DLD1 (cell line): Measurements from ENCODE around the gene TPPP.

Experiments
- in situ Hi-C: cut with HindIII; loops from 2 replicates; pipeline ENCODE4 v1.10.0; 2017; ENCODE audit warnings: low sequenced_read_pairs

Gene TPPP

DNA sequence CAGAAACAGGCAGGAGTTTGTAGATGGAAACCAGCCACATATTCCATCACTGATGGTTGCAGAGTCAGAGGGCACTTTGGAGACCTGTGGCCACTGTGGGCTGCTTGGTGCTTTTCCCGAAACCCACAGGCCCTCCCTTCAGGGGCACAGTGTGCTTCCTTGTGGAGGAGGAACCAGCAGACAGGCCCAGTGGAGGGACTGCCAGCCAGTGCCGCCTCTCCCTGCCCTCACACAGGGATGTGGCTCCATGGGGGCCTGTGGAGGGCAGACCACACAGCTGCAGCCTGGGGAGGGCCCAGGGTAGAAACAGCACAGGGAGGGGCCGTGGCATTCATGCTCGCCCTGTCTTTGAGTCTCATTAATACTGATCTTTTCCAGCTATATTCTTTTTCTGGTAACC is 45.8 kb downstream of the TPPP start:
- in situ Hi-C loops: no loop called here

DNA sequence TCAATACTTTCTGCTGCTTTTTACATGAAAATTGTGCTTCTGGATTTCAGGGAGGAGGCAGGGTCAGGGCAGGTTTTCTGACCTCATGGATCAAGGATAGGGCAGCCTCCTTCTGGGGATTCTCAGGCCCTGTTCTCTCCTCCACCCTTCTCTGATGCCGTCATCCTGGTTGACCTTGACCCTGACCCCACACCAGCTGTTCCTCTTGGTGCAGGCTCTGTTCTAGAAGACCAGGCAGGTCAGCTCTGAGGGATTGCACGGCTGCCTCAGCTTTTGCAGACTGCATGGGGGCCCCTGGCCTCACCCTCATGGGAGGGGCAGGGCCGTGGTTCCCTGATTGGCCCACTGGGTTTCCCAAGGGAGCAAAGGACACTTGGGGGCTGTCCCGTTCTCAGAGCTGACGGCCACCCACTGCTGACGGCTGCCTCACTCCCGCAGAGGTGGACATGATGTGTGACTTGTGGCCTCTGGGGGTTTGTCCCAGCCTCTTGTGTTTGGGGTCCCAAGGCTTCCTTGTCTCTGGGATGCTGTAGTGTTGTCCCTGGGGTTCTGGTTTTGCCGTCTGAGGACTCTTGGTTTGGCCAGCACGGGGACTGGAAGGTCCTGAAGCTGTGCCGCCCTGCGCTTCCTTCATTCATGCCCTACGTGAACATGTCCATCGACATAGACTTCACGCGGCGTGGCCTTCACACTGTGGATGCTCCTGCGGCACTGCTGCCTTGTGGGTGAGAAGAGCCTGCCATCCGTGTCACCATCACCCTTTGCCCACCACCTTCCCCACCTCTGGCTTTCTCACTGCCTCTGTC is 46.6 kb downstream of the TPPP start:
- in situ Hi-C loops: no loop called here

DNA sequence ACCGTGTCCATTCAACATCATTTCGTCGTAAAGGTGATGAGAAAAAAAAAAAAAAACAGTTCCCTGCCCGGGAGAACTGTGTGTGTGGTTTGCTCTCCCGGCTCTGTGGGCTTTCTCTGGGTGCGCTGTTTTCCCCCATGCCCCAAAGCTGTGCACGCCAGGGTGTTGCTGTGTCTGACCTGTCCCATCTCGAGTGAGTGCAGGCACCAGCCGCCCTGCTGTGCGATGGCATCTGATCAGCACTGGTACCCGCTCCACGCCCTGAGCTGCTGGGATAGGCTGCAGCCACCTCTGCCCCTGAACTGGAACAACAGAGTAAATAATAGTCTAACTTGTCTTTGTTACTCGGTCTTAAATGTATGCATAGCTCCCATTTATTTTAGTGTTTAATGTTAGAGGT is 47.7 kb downstream of the TPPP start:
- in situ Hi-C loops: no loop called here

DNA sequence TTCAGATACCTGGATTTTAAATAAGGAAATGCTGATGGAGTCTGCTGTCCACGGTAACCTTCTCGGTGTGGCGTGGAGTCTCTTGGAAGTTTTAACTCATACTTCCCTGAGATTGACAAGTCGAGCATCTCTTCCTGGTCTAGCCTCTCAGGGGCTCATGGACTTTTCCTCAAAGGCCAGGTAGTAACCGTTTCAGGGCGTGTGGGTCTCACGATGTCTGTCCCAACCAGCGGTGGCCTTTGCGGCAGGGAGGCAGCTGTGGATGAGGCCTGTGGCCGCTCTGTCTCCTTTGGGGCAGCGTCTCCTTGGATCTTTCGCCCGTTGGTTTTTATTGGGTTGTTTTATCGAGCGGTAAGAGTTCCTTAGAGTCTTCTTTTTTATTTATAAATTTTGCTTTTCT is 48.2 kb downstream of the TPPP start:
- in situ Hi-C loops: no loop called here

DNA sequence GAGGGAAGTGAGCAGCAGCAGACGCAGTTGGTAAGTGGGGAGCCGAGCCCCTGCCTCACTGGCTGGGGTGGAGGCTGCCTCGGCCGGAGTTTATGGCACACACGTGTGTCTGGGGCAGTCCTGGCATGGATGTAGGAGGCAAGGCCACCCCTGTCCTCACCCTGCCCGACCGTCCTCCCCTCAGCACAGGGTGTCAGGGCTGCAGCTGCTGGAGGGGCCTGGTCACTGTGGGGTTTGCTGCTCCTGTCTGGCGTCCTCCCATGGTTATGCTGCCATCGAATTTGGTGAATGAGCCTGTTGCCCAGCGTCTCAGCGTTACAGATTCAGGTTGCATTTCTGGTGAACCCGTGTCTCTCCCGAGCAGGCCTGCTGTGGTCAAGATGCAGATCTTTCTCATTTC is 48.6 kb downstream of the TPPP start:
- in situ Hi-C loops: no loop called here

DNA sequence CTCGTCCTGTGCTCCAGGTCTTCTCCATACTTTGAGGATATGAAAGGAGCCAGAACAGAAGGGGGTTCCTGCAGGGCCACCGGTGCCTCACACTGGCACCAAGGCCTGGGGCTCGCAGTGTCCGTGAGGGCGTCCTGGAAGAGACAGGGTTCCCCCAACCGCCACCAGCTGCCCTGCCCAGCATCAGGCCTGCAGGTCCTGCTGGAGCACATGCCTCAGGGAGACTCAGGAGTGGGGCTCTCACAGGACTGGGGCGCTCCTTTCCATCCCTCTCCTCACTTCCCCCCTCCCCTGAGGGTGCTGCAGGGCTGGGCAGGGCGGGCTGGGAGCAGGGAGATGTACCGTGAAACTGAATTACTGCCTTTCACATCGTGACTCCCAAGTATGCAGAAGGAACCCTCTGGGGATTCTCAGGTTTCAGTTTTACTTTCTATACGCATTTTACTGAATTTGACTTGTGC is 49.3 kb downstream of the TPPP start:
- in situ Hi-C loops: no loop called here

DNA sequence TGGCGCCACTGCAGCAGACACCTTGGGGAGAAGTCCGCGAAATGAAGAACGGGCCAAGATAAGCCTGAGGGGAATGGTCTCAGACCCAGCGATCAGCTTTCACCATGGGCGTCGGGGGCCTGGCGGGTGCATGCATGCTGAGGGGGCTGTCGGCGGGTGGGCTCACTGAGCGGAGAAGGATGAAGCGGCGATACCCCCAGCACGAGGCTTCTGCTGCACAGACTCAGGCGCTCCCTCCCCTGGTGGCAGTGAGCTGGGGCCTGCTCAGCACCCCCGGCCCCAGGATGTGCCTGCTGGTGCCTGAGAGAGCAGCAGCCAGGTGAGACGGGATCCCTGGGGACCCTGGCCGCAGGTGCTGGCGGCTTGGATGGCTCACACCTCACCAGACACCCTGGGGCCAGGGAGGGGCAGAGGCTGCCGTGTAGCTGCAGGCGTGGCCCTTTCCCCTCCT is 49.8 kb downstream of the TPPP start:
- in situ Hi-C loops: no loop called here

DNA sequence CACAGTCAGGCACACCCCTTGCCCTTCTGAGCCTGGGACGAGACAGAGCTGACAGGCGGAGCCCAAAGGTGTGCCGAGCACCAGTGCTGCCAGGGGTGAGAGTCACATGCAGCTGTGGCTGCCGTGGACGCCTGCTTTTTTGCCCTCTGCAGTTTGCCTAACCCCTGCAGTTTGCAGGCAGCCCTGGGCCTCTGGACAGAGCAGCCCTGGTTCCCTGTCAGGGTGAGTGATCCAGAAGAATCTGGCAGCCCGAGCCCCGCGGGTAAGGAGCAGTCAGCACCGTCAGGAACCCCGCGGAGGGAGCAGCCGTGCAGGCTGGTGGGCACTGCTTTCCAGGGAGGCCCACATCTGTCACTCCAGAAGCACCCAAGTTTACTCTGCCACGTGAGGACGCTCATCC is 50.7 kb downstream of the TPPP start:
- in situ Hi-C loops: no loop called here

DNA sequence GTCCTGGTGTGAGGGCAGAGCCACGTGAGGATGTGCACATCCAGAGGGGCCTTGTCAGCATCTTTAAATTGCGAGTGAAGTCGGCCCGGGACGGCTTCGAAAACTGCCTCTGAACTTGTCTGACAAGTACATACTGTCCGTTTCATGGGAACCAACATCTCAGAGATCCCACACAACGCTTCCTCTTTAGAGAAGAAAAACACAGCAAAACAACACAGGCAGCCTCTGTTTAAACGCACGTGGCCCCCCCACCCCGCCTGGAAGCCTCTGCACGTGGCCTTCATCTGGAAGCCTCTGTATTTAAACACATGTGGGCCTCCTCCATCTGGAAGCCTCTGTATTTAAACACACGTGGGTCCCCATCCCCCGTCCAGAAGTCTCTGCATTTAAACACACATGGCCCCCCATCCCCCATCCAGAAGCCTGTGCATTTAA is 51.8 kb downstream of the TPPP start:
- in situ Hi-C loops: no loop called here

DNA sequence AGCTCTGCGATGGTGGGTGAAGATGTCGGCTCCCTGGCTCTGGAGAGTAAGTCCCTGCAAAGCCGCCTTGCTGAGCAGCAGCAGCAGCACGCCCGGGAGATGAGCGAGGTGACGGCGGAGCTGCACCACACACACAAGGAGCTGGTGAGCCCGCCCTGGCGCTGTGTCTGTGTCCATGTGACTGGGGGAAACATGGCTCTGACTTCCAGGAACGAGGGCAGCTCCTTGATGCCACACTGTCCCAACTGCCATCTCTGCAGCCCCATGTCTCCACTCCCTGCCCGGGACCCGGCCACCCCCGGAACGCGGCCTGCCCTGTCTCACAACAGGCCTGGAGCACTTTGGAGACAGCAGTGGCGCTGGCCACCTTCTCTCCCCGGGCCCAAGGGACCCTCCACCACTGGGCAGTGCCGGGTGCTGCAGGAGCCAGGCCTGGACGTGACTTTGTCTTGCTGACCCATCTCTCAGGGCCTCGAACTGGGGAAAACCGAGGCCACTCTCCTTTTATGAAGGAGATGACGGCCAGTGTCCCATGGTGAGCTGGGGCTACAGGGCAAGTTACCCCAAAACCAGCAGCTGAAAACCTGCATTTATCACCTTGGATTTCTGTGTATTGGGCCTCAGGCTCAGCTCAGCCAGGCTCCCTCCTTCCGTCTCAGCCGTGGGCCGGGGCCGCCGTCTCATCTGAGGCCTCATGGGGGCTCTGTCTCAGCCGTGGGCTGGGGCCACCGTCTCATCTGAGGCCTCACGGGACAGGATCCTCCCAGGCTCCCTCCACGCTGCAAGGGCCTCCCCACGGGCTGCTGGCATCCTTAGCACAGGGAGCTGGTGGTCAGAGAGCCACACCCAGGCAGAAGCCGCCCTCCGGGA is 52.5 kb downstream of the TPPP start:
- in situ Hi-C loops: no loop called here

DNA sequence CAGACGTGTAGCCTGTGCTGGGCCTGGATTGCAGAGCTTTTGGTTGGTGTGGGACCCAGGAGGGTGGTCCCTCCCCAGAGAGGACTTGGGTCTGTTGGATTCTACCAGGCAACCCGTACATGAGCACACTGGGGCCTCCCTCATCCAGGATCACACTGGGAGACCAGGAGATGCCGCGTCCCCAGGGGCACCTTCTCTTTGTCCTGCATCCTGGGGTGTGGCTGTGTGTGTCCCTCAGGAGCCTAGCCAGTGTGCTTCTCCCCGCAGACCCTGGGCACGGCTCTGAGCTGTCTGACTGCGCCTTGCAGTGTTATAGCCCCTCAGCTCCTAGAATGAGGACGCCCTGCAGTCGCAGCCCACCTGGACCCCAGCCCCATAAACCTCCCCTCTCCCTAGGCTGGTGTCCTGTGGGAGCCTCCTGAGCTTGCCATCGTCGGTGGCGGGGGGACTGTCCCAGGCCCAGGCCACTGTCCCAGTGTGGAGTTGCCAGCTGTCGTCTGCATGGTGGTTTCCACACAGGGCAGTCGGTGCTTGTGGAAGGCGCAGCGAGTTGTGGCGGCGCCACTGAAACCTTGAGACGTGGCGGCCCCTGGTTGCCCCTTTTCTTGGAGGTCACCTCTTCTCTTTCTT is 53.5 kb downstream of the TPPP start:
- in situ Hi-C loops: no loop called here

DNA sequence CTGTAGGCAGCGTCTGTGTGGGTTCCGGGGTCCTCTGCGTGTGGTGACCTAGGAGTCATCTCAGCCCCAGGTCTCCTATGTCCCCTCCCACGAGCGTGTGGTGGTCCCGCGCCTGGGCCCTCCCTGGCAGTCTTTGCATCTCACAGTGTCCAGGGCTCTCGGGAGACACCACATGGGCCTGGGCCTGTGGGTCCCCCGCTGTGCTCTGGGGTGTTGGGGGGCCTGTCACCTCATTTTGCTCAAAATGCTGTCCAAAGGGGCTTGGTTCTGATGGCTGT is 54.0 kb downstream of the TPPP start:
- in situ Hi-C loops: no loop called here

DNA sequence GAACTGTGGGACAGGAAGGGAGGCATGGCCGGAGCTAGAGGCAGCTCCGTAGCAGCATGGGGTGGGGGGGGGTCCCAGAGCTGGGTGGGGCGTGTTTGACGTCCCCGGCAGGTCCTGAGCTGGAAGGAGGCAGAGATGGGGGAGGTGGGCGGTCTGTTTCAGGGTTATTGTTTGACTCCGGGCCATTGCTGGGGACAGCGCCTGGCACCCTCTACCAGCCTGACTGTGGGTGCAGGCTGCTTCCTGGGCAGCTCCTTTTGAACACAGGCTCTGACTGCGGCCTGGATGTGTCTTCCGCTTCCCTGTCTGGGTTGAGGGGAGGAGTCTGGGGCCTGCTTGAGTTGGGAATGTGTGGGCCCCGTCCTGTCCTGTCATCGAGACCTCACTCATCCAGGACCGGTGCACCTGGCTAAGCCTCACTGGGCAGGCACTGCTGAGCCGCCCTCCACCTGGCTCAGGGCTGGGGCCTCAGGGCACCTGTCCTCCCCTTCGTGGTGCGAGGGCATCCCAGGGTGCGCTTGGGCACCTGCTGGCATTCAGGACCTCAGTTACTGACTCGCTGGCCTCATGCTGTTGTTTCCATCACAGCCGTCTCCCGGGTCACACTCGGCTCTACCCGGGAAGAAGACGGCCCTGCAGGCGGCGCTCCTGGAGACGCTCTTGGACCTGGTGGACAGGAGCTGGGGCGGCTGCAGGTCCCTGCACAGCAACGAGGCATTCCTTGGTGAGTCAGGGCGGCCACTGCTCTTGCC is 54.5 kb downstream of the TPPP start:
- in situ Hi-C loops: no loop called here

DNA sequence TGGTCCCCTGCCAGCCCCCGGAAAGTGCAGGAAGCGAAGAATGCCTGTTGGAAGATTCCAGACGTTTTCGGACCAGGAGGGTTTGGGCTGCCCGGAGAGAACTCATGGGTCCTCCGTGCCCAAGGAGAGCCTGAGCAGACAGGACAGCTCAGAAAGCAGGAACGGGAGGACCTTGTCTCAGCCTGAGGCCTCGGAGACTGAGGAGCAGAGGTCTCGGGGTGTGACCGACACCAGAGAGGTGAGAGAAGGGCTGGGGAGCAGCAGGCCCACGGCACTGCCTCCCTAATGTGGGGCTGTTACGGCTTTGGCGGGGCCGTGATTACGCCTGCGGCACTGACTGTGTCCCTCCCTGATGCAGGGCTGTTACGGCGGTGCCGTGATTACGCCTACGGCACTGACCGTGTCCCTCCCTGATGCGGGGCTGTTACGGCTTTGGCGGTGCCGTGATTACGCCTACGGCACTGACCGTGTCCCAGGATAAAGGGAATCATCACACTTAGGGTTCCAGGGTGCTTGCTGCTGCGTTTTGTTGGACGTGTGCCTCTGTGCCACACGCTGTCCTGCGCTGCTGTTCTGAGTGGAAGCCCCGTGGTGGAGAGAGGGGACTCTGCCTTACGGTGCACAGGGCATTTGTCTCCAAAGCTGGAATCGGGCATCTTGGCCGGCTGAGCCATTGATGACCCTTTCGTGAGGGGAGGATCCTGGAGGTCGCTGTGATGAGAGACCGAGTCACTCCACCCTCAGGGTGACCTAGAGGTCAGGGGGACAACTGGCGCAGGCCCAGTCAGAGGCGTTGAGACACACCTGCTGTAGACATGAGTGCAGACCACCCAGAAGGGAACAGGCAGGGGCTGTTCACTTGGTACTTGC is 55.3 kb downstream of the TPPP start:
- in situ Hi-C loops: no loop called here

DNA sequence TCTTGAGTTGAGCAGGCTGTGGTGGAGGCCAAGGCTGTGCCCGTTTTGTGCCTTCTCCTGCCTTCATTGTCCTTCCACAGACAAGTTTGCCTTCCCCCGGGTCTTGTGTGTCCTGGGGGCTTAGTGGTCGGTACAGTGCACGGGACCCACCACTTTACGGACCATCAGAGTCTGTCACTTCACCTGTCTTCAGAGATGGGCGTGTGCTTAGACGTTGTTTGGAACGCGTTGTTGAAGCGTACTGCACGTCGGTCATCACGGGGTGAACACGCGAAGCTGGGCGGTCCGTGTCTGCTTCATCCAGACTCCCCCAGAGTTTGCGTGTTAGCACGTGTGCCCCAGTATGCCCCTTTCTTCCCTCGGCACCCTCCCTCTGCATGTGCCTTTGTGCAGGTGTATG is 56.2 kb downstream of the TPPP start:
- in situ Hi-C loops: no loop called here

DNA sequence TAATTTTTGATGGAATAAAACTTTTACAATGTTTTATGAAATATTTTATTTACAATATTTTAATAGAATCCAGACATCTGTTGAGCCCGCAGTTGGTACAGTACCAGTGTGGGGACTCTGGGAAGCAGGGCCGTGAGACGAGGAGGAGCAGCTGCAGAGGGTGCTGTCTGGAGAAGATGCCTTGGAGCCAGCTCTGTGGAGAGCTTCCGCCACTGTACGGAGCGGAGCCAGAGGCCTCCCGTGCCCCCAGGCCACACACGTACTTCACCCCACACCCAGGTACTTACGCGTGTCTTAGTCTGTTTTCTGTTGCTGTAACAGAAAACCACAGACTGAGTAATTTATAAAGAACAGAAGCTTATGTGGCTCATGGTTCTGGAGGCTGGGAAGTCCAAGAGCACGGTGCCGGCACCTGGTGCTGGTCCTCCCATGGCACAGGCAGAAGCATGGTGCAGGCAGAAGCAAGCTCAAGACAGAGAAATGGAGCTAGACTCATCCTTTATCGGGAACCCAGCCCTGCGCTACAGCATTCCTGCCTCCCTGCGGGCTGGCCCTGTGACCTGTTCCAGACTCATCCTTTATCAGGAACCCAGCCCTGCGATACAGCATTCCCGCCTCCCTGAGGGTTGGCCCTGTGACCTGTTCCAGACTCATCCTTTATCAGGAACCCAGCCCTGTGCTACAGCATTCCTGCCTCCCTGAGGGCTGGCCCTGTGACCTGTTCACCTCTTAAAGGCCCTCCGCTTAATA is 57.7 kb downstream of the TPPP start:
- in situ Hi-C loops: no loop called here

DNA sequence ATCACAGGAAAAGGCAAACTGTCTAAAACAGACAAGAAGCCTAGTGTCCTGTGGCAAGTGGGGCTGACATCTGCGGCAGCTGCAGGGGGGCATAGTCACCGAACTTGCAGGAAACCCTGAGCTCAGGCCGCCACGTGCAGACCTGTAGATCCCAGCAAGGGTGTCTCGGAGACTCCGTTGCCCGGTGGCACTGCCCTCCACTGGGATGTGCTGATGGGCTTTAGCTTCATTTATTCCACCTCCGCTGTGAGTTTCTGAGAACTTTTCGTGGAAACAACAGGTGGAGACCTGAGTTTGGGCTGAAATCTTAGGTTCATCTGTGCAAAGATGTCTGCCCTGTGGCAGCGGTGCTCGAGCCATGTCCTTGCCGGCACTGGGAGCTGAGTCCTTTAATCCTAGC is 59.0 kb downstream of the TPPP start:
- in situ Hi-C loops: no loop called here

DNA sequence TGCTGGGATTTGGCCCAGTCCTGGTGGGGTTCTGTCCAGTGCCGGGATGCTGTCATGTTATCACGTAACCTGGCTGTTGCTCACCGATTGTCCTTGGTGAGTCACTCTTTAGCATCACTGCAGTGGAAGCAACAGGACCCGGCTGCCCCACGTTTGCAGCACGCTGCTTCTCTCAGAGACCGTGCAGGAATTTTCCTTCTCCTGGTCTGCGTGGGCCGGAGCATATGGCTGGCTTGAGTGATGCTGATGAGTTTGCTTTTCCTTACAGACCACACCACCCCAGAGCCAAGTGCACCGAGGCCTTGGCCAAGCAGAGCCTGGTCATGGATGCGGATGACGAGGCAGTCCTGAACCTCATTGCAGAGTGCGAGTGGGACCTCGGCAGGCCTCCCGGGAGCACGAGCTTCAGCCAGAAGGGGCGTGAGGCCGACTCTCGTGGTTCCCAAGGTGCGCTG is 59.6 kb downstream of the TPPP start:
- in situ Hi-C loops: no loop called here
